Left ventricle myocardium inferior (tissue), 1 donor: ENCODE data around the gene EAPP. TPM values are rescaled to one million over a fixed set of nuclear protein-coding genes. Genes with fewer than 3 reads are reported as not detected.
"Not testable (repeated sequence)": the region's sequence is repeated elsewhere in the genome, so short reads cannot be mapped to it uniquely, and the experiment has no call there.

Experiments used
- DNase-seq: peaks from one replicate; pipeline ENCODE4 v3.0.0-alpha.2; 2020
- H3K27ac ChIP-seq: fragments of 200-600 bp; replicated peaks from 2 replicates; pipeline ENCODE4 v1.8.0; 2021
- H3K27me3 ChIP-seq: fragments of 200-600 bp; 2 replicates; pipeline ENCODE4 v1.8.0; 2021; ENCODE audit warnings: low read depth
- H3K36me3 ChIP-seq: fragments of 200-600 bp; 2 replicates; pipeline ENCODE4 v1.8.0; 2021
- H3K4me1 ChIP-seq: fragments of 200-600 bp; 2 replicates; pipeline ENCODE4 v1.8.0; 2021
- H3K4me3 ChIP-seq: fragments of 200-600 bp; 2 replicates; pipeline ENCODE4 v1.8.0; 2021; ENCODE audit warnings: mild to moderate bottlenecking, moderate library complexity
- H3K9me3 ChIP-seq: fragments of 200-600 bp; replicated peaks from 2 replicates; pipeline ENCODE4 v1.8.0; 2021
- intact Hi-C: fragments of 100-400 bp; cut with micrococcal nuclease; formaldehyde crosslinking; loops from one replicate; pipeline ENCODE4 v1.11.0; 2022
- total RNA-seq: library from RNA; stranded (reverse); fragmentation: NEBNext Ultra II Directional; extraction: Animal tissue kit (Norgen Biotek cat#: 25700); gene quantifications from one replicate; pipeline ENCODE4 v1.2.1, GENCODE V29; 2021
- TF ChIP-seq, protein P1 (sequence below): fragments of 200-600 bp; IDR thresholded peaks from 2 replicates; pipeline ENCODE4 v1.8.0; 2021; ENCODE audit warnings: antibody characterized with exemption, mild to moderate bottlenecking, borderline replicate concordance
- donor health status: DM: no; HTN: yes; CAD: no; lungs with severe emphysema.

The EAPP gene
- total RNA-seq, 1 donor from 2014 or later = 17.5 TPM

DNA sequence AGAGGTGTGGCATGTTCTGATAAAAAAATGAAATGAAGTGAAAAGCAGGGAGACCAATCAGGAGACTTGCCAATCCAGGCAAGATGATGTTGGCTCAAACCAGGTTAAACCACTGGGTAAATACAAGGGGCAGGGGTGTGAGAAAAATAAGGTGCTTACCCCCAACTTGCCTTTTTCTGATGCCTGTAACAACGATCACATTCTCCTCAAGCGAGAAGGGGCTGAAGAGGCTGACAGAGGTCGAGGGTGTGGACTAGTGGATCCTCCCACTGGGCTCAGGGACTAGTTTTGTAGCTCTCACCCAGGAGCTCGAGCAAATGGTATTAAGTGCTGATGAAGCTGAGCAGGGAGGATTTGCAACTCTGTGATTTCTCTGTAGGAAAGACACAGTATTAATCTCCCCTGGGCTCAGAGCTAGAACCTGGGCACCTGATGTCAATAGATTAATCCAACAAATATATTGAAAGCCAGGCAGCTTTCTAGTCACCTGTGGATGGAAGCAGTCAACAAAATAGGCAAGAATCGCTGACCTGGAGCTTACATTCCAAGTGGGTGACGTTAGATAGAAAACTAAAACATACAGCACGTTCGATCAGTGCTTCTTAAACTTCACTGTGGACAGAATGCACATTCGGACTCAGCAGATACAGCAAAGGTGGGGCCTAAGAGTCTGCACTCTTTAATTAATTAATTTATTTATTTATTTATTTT, 15.2 kb upstream of the EAPP start:
- Histone ChIP-seq H3K27ac (peak overlapping the region; percentile 45), H3K36me3 (no peaks in the 10 kb centered on the region), H3K9me3 (no peaks in the 10 kb centered on the region), H3K4me1 (no peaks in the 10 kb centered on the region), H3K27me3 (no peaks in the 10 kb centered on the region), H3K4me3 (peak overlapping the region; percentile 11)
- DNase-seq = no peak
- intact Hi-C loops = no loop called here
- TF ChIP-seq, protein P1, sequence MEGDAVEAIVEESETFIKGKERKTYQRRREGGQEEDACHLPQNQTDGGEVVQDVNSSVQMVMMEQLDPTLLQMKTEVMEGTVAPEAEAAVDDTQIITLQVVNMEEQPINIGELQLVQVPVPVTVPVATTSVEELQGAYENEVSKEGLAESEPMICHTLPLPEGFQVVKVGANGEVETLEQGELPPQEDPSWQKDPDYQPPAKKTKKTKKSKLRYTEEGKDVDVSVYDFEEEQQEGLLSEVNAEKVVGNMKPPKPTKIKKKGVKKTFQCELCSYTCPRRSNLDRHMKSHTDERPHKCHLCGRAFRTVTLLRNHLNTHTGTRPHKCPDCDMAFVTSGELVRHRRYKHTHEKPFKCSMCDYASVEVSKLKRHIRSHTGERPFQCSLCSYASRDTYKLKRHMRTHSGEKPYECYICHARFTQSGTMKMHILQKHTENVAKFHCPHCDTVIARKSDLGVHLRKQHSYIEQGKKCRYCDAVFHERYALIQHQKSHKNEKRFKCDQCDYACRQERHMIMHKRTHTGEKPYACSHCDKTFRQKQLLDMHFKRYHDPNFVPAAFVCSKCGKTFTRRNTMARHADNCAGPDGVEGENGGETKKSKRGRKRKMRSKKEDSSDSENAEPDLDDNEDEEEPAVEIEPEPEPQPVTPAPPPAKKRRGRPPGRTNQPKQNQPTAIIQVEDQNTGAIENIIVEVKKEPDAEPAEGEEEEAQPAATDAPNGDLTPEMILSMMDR = no peak

DNA sequence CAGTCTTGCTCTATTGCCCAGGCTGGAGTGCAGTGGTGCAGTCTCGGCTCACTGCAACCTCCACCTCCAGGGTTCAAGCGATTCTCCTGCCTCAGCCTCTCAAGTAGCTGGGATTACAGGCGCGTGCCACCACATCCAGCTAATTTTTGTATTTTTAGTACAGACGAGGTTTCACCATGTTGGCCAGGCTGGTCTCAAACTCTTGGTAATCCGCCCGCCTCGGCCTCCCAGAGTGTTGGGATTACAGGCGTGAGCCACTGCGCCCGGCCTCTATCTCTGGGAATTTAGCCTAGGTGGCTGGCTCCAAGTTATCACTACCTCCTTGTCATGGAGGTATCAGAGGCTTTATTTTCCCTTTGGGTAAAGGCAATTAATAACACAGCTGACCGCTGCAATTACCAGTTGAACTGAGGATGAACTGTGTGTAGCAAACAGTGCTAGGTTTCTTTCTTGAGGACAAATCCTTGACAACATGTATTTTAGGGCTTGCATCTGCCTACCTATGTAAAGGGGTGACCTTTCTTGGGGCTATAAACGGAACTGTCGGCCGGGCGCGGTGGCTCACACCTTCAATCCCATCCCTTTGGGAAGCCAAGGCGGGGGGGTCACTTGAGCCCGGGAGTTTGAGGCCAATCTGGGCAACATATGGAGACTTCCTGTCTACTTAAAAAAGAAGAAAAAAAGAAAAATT, 9.9 kb upstream of the EAPP start:
- DNase-seq, H3K4me3 ChIP-seq, H3K4me1 ChIP-seq, H3K27me3 ChIP-seq, H3K36me3 ChIP-seq, intact Hi-C loops, H3K9me3 ChIP-seq, H3K27ac ChIP-seq: not testable (repeated sequence)

- Histone ChIP-seq H3K27me3 (no peaks in the 10 kb centered on the region), H3K36me3 (no peaks in the 10 kb centered on the region), H3K4me1 (no peaks in the 10 kb centered on the region), H3K4me3 (no peak overlapping the region), H3K9me3 (no peaks in the 10 kb centered on the region), H3K27ac (no peak overlapping the region)
- intact Hi-C loops = no loop called here
- DNase-seq = no peak
- TF ChIP-seq, protein P1 = no peak
Observed at GRCh38 chr14:34548472-34548981, 9.0 kb upstream of the EAPP start.

DNA sequence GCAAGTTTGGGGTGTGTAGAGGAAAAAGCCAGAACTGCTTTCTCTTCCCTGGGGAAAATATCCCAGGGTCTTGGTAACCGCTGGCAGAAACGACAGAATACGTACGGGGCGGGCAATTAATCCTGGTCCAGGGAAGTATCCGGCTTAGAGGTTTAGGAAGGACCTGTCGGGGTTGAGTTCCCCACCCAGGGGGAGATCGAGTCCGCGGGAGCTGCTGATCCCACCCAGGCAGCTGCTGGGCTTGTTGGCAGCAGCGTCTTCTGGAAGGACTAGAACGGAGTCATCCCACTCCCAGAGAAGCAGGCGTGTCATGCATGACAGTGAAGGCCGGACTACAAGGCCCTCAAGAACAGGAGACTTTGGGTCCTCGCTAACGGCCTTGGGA, 7.6 kb upstream of the EAPP start:
- DNase-seq, H3K27me3 ChIP-seq, intact Hi-C loops, H3K27ac ChIP-seq, H3K36me3 ChIP-seq, H3K9me3 ChIP-seq, H3K4me3 ChIP-seq, H3K4me1 ChIP-seq: not testable (repeated sequence)

DNA sequence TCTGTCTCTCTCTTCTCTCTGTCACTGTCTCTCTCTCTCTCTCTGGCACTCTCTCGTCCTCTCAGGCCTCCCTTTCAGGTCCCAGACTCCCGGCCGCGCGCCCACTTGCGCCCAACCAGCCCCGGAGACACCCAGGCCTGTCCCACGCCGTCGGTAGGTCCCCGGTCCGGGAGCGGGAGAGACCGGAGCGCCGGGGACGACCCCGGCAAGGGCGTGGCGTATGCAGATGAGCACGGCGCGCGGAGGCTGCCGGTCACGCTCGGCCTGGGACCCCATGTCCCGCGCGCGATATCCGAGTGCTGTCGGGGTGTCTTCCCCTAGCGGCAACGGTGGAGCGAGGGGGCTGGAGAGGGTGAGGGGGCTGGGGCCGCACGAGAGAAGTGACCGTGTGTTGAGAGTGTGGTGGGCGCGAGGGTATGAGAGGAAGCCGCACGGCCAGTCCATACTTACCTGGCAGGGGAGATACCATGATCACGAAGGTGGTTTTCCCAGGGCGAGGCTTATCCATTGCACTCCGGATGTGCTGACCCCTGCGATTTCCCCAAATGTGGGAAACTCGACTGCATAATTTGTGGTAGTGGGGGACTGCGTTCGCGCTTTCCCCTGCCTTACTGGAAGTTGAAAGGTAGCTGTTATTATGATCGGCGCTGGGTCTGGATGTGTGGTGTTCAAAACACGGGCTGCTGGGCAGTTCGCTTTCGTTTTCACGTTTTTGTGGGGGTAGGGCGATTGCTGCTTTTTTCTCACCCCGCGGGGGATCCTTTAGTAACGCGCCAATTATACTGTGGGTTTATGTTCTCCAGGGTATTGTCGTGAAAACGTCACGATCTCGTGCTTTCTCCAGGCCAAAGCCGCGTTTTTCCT, 7.0 kb upstream of the EAPP start:
- H3K4me3 ChIP-seq, intact Hi-C loops, H3K27ac ChIP-seq, H3K4me1 ChIP-seq, H3K36me3 ChIP-seq, DNase-seq, H3K27me3 ChIP-seq, H3K9me3 ChIP-seq: not testable (repeated sequence)

DNA sequence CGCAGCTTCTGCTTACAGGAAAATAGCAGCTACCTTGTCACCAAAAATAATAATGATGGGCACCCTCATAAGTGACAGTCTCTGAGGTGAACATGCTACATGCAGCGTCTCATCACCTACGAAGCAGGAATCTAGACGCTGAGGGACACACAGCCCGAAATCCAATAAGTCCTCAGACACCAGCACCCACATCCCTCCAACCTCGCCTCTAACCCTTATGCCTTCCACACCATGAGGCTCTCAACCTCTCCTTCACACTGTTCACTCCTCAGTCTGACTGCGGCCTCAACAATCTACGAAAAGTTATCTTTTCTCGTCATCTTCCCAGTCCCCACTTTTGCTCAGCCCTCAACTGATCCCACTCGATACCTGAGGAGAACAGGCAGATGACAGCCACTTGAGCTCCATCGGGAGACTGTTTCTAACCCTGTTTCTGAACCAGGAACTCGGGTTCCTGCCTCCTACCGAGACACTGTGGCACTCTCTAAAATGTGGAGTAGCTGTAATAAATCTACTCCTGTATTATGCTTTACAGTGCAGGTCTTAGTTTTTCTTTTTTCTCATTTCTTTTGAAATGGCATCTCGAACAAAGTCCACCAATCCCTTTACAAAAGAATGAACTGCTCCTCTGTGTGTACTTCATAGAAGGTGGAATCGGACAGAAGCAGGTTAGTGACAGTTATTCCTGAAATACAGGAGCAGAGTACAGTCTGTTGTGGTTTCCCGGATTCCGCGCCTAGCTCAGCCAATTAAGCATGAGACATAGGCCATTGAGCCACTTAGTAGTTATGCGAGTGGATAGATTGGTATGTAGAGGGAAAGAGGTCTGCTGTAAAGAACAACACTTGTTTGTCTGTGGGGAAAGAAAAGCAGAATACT, 919 bp upstream of the EAPP start:
- Histone ChIP-seq H3K4me3 (peak overlapping the region; percentile 97), H3K4me1 (peaks cover 35% of the 10 kb centered on the region), H3K27ac (peak overlapping the region; percentile 95)
- DNase-seq, H3K27me3 ChIP-seq, H3K36me3 ChIP-seq, intact Hi-C loops, H3K9me3 ChIP-seq: not testable (repeated sequence)

DNA sequence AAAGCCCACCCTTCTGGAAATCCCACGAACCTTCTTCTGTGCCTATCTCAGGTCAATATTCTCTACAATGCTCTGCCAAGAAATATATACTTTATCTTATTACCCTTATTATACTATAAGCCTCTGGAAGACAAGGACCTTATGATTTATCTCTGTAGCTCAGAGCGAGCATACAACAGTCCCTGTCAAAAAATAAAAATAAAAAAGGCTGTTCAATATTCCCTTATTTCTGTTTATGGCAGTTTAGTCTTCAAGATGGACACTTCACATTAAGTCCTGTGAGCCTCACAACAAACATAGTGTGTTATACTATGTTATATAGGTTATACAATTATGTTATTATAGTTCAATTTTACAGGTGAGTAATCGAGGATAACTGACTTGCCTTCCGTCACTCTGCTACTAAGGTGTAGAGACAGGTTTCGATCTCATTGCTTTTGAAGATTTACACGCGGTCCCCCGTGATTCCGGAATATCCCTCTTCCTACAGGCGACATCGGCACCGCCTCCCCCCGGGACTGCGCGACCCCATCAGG, 562 bp downstream of the EAPP start:
- TF ChIP-seq, protein P1 = no peak
- peak overlapping the region; percentile 97 for H3K4me3 ChIP-seq
- no peaks in the 10 kb centered on the region for H3K9me3 ChIP-seq
- intact Hi-C loops = no loop called here
- H3K27me3 ChIP-seq = no peaks in the 10 kb centered on the region
- peaks cover 23% of the 10 kb centered on the region for H3K36me3 ChIP-seq
- H3K4me1 ChIP-seq = peaks cover 35% of the 10 kb centered on the region
- no peak for DNase-seq
- peak overlapping the region; percentile 95 for H3K27ac ChIP-seq

GRCh38 chr14:34538096-34538495, 1.4 kb downstream of the EAPP start:
- DNase-seq, H3K9me3 ChIP-seq, intact Hi-C loops, H3K27ac ChIP-seq, H3K27me3 ChIP-seq: not testable (repeated sequence)
- Histone ChIP-seq H3K36me3 (peaks cover 31% of the 10 kb centered on the region), H3K4me1 (peaks cover 35% of the 10 kb centered on the region), H3K4me3 (peak overlapping the region; percentile 97)
